GM23248 (cell line): Measurements from ENCODE around the gene MAGI3. TPM values are rescaled to one million over a fixed set of nuclear protein-coding genes. Genes with fewer than 3 reads are reported as not detected.

ENCODE experiments used
- DNase-seq: peaks from one replicate; pipeline ENCODE4 v3.0.0-alpha.2; 2015
- H2AFZ ChIP-seq: fragments of 200-600 bp; sonication (generic); 2 replicates; pipeline ENCODE4 v1.6.1; 2016; ENCODE audit warnings: antibody characterized with exemption
- H3F3A ChIP-seq: fragments of 200-600 bp; sonication (generic); 2 replicates; pipeline ENCODE4 v1.6.1; 2016; ENCODE audit warnings: mild to moderate bottlenecking, antibody characterized with exemption, mixed run types; ENCODE audit not compliant: insufficient read depth
- H3K27ac ChIP-seq: fragments of 200-600 bp; sonication (generic); 2 replicates; pipeline ENCODE4 v1.5.1; 2016; ENCODE audit warnings: mild to moderate bottlenecking
- H3K27me3 ChIP-seq: fragments of 200-600 bp; sonication (generic); replicated peaks from 2 replicates; pipeline ENCODE4 v1.6.1; 2016; ENCODE audit warnings: mild to moderate bottlenecking; ENCODE audit not compliant: insufficient read depth
- H3K36me3 ChIP-seq: fragments of 200-600 bp; sonication (generic); 2 replicates; pipeline ENCODE4 v1.6.1; 2016; ENCODE audit warnings: low read depth, mild to moderate bottlenecking
- H3K4me1 ChIP-seq: fragments of 200-600 bp; sonication (generic); 2 replicates; pipeline ENCODE4 v1.6.1; 2016; ENCODE audit warnings: mild to moderate bottlenecking; ENCODE audit not compliant: insufficient read depth
- H3K4me2 ChIP-seq: fragments of 200-600 bp; sonication (generic); one replicate; pipeline ENCODE4 v1.6.1; 2016; ENCODE audit warnings: mild to moderate bottlenecking; ENCODE audit not compliant: unreplicated experiment
- H3K4me3 ChIP-seq: fragments of 200-600 bp; sonication (generic); 2 replicates; pipeline ENCODE4 v1.5.1; 2016; ENCODE audit warnings: mild to moderate bottlenecking
- H3K79me2 ChIP-seq: fragments of 200-600 bp; sonication (generic); 2 replicates; pipeline ENCODE4 v1.6.1; 2016; ENCODE audit warnings: mild to moderate bottlenecking; ENCODE audit not compliant: insufficient read depth
- H3K9ac ChIP-seq: fragments of 200-600 bp; sonication (generic); 2 replicates; pipeline ENCODE4 v1.6.1; 2016; ENCODE audit warnings: mild to moderate bottlenecking
- H3K9me2 ChIP-seq: fragments of 200-600 bp; sonication (generic); 2 replicates; pipeline ENCODE4 v1.6.1; 2016; ENCODE audit warnings: mixed run types, mild to moderate bottlenecking, moderate library complexity; ENCODE audit not compliant: insufficient read depth
- H3K9me3 ChIP-seq: fragments of 200-600 bp; sonication (generic); one replicate; pipeline ENCODE4 v1.6.1; 2017; ENCODE audit warnings: low read depth
- H4K20me1 ChIP-seq: fragments of 200-600 bp; sonication (generic); 2 replicates; pipeline ENCODE4 v1.6.0; 2016; ENCODE audit not compliant: insufficient read depth
- EZH2 ChIP-seq: fragments of 200-600 bp; sonication (generic); IDR thresholded peaks from 2 replicates; pipeline ENCODE4 v1.6.1; 2018; ENCODE audit warnings: antibody characterized with exemption, mild to moderate bottlenecking; ENCODE audit not compliant: insufficient read depth, poor library complexity, severe bottlenecking
- EZH2phosphoT487 ChIP-seq: fragments of 200-600 bp; sonication (generic); IDR thresholded peaks from 2 replicates; pipeline ENCODE4 v1.6.1; 2018; ENCODE audit warnings: antibody characterized with exemption, moderate library complexity, mild to moderate bottlenecking, low read depth; ENCODE audit not compliant: insufficient read depth
- WGBS, 2 experiments: methylation state at CpG; one replicate each; pipeline ENCODE4 v1.1.6; 2015 to 2017; ENCODE audit warnings: low lambda C conversion rate in 2 of 2, low coverage in 1 of 2; ENCODE audit errors: missing lambda C conversion rate in 2 of 2; 5-methylcytosine and 5-hydroxymethylcytosine counted together
- in situ Hi-C: fragments of 300-500 bp; cut with MboI; formaldehyde crosslinking; loops from 2 replicates; pipeline ENCODE4 v1.15.0; 2020
- polyA plus RNA-seq: library from polyadenylated mRNA; unstranded; fragments of >200 nt; fragmentation: Nextera tagmentation; extraction: Ambion mirVana; gene quantifications from 2 replicates; pipeline ENCODE4 v1.2.1, GENCODE V29; 2016
- total RNA-seq: library from RNA; depleted of rRNA; stranded (reverse); fragments of >200 nt; shearing (Covaris generic); gene quantifications from 2 replicates; pipeline ENCODE4 v1.2.3, GENCODE V29; 2014

The MAGI3 gene
- total and polyA plus RNA-seq, 2 experiments from 2014 or later = 1.9 to 7.2 TPM

GRCh38 chr1:113394863-113395259, 4.5 kb downstream of the MAGI3 start:
- H3K4me2 ChIP-seq = no peak overlapping the region
- H3K79me2 ChIP-seq = peaks cover 85% of the 10 kb centered on the region
- H4K20me1 ChIP-seq = no peaks in the 10 kb centered on the region
- no peaks in the 10 kb centered on the region for H3K9me2 ChIP-seq
- no peaks in the 10 kb centered on the region for H3K36me3 ChIP-seq
- no peaks in the 10 kb centered on the region for H3K9me3 ChIP-seq
- no peak overlapping the region for H3K27ac ChIP-seq
- TF ChIP-seq EZH2phosphoT487 (no peak), EZH2 (no peak)
- H3K4me1 ChIP-seq = peaks cover 41% of the 10 kb centered on the region
- no peaks in the 10 kb centered on the region for H3K27me3 ChIP-seq
- no peak overlapping the region for H3K9ac ChIP-seq
- WGBS, 2 experiments = 98 to 100% methylated on average over 1 of the region's 1 CpG
- H3F3A ChIP-seq = peaks cover 13% of the 10 kb centered on the region
- DNase-seq = no peak
- no peak overlapping the region for H3K4me3 ChIP-seq
- in situ Hi-C loops = no loop called here
- H2AFZ ChIP-seq = 0 out of 2 replicates have a peak overlapping the region, but pooled peaks have one; percentile 83

GRCh38 chr1:113396102-113396501, 5.8 kb downstream of the MAGI3 start:
- H3K36me3 ChIP-seq = no peaks in the 10 kb centered on the region
- H3F3A ChIP-seq = peaks cover 13% of the 10 kb centered on the region
- 92 to 97% methylated on average over 2 of the region's 2 CpGs for WGBS, 2 experiments
- no peaks in the 10 kb centered on the region for H3K9me3 ChIP-seq
- H3K4me3 ChIP-seq = no peak overlapping the region
- no peaks in the 10 kb centered on the region for H4K20me1 ChIP-seq
- DNase-seq = no peak
- no peak overlapping the region for H3K27ac ChIP-seq
- peaks cover 94% of the 10 kb centered on the region for H3K79me2 ChIP-seq
- peak overlapping the region; percentile 59 for H3K4me2 ChIP-seq
- in situ Hi-C loops = no loop called here
- H3K27me3 ChIP-seq = no peaks in the 10 kb centered on the region
- H2AFZ ChIP-seq = no peak overlapping the region
- no peak overlapping the region for H3K9ac ChIP-seq
- no peak for TF ChIP-seq EZH2phosphoT487
- TF ChIP-seq EZH2 = no peak
- H3K4me1 ChIP-seq = peaks cover 41% of the 10 kb centered on the region
- H3K9me2 ChIP-seq = no peaks in the 10 kb centered on the region

GRCh38 chr1:113396585-113396984, 6.3 kb downstream of the MAGI3 start:
- TF ChIP-seq EZH2 = no peak
- TF ChIP-seq EZH2phosphoT487 = no peak
- peak overlapping the region; percentile 19; the same call in 1 of the 2 replicates for H3K4me3 ChIP-seq
- peaks cover 13% of the 10 kb centered on the region for H3F3A ChIP-seq
- no peak overlapping the region for H3K9ac ChIP-seq
- 52 to 53% methylated on average over 3 of the region's 3 CpGs for WGBS, 2 experiments
- peak overlapping the region; percentile 59 for H3K4me2 ChIP-seq
- peaks cover 39% of the 10 kb centered on the region for H3K4me1 ChIP-seq
- H3K9me3 ChIP-seq = no peaks in the 10 kb centered on the region
- no peak overlapping the region for H3K27ac ChIP-seq
- no peaks in the 10 kb centered on the region for H4K20me1 ChIP-seq
- H3K36me3 ChIP-seq = no peaks in the 10 kb centered on the region
- peaks cover 94% of the 10 kb centered on the region for H3K79me2 ChIP-seq
- no peak overlapping the region for H2AFZ ChIP-seq
- in situ Hi-C loops = no loop called here
- peak; percentile 90 for DNase-seq
- H3K9me2 ChIP-seq = no peaks in the 10 kb centered on the region
- H3K27me3 ChIP-seq = no peaks in the 10 kb centered on the region

GRCh38 chr1:113399062-113399583, 8.8 kb downstream of the MAGI3 start:
- Histone ChIP-seq H3K9ac (no peak overlapping the region), H3K27ac (no peak overlapping the region), H2AFZ (no peak overlapping the region), H3K4me3 (no peak overlapping the region), H3K79me2 (peaks cover 86% of the 10 kb centered on the region), H3K36me3 (no peaks in the 10 kb centered on the region), H3K27me3 (no peaks in the 10 kb centered on the region), H3K9me3 (no peaks in the 10 kb centered on the region), H4K20me1 (no peaks in the 10 kb centered on the region), H3F3A (peaks cover 7% of the 10 kb centered on the region; the same call in 1 of the 2 replicates), H3K9me2 (no peaks in the 10 kb centered on the region), H3K4me2 (no peak overlapping the region), H3K4me1 (peaks cover 15% of the 10 kb centered on the region)
- no peak for TF ChIP-seq EZH2phosphoT487
- TF ChIP-seq EZH2 = no peak
- in situ Hi-C loops = no loop called here
- 86 to 87% methylated on average over 5 of the region's 5 CpGs for WGBS, 2 experiments
- no peak for DNase-seq
